ENCODE data around the gene TCF4. TPM values are rescaled to one million over a fixed set of nuclear protein-coding genes. Genes with fewer than 3 reads are reported as not detected.
A peak's percentile ranks its signal among the peaks of the same experiment; 100 is the strongest.

Gene TCF4
- total RNA-seq, 1 donor from 2014 or later, result 536 TPM

DNA sequence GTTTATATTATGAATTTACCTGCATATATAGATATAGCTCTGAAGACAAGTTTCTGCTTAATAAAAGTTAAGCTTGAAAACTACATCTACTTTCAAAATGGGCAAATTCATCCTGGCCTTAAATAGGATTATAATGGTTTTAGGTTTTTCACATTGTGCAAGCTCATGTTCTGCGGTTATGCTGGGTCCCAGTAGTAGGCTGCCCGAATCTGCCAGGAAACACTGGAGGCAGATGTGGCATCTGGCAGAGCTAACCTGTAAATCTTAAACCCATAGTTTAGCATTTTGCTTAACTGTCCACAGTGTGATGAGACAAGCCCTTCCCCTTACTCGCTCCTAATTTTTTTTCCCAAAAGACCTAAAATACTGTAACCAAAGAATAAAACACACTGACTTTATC lies 234.2 kb downstream of the TCF4 start:
- no peak for DNase-seq (ENCODE audit: low read depth in 2 of 2)

DNA sequence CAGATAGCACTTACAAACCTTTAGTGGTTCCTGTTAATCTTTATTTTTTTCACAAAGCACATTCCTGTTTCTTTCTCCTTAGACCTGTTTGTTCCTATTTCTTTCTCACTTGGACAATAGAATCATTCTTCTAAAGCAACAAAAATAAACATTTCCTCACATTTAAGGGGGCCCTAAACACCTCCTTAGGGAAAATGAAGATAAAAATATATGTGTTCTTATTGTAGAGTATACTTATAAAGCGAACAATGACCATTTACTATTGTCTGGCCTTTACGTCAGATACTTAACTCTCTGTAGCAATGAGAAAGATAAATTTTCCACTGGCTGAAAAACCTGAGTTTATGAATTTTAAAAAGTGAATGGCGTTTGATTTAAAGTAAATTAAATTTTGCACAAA lies 234.6 kb downstream of the TCF4 start:
- no peak for DNase-seq (ENCODE audit: low read depth in 2 of 2)

DNA sequence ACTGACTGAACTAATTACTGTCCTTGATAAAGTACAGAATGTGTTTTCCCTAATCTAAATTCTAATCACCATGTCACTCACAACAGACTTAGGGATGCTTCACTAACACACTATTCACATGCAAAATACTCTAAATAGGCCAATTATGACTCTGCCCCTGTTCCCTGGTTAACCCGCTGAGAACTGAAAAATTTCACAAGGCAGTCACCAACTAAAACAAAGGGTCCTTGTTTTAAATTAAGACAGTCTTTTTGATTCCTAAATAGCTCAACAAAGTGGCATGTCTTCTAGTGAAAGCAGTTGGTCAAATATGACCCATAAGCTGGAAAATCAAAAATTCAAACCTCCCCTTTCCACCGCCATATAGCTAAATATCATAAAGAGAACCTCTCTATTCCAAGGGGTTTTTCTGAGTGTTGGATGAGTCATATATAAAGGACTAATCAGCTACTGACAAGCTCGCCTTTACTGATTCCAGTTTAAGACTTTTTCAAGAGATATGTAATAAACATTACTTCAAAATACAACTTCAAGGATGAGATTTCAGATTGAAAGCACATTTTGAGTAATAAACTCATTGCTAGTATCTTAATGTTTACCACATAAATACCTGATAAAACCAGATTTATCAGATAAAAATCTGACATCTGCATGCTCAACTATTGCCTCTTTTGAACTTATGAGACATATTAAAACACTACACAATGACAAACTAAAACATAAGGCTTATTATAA lies 235.8 kb downstream of the TCF4 start:
- DNase-seq (ENCODE audit: low read depth in 2 of 2), result peak in 1 of 2 donors; percentile 32

DNA sequence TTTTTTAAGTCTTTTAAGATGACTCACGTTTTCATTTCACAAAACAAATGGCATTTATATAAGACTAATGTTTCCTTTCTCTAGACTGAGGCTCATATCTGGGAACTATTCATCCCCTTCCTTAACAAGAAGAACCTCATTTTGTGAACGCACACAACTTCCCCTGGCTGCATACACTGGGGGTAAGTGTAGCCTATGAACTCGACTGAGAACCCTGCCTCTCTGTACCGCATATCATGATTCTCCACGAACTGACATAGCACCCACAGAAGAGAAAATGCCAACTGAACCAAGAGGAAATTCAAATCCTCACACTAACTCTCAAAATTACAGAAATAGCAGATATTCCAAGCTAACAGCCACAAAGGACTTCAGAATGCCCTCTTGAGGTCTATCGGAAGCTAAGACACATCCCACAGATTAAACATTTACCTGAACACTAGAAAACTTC lies 236.7 kb downstream of the TCF4 start:
- DNase-seq (ENCODE audit: low read depth in 2 of 2), result peak in 1 of 2 donors; percentile 66

DNA sequence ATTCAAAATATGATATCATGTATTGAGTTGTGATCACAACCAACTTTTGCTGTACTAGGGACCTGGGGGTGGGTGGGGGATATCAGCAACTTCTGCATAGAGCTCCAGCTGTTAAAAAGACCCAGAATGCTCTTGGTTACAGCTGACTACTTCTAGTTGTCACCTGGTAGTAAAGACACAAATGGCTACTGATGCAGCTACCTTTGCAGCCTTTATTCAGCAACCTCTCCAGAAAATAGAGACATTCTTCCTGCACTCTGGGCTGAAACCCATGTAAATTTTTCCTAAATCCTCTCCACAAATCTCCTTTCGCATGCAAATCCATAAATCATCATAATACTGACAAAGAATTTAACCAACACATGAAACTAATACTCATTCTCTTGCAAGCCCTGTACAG lies 238.3 kb downstream of the TCF4 start:
- no peak for DNase-seq (ENCODE audit: low read depth in 2 of 2)

DNA sequence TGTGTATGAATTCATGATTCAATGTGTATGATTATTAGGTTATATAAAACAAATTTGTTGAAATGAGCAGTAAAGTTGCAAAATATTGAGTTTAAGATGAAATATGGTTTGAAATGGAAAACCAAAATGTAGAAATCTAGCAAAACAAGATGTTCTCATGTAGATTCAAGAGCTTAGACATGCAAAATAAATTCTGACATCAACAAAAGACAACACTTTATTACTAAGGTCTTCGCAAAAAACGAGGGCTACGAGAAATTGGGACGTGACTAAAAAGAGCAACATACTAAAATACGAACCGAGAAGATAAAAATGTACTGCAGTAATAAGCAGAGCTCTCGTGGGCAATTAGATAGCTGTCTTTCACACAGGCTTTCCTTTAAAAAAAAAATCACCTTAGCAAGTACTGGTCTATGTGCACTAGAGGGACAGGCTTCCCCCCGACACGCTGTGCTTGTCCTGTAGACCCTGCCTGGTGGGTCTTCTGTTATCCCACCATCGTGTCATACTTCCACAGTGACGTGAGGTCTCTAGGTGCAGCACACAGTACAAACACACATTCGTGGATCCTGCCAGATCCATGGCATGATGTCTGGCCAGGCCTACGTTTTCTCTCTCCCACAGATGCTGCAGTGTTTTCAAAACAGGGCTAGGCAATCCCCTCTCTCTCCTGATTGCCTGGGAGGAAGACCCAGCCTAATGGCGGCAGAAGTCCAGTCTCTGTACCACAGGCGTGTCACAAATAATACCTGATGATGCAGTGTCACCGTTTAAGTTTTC lies 240.8 kb downstream of the TCF4 start:
- DNase-seq (ENCODE audit: low read depth in 2 of 2), result no peak

DNA sequence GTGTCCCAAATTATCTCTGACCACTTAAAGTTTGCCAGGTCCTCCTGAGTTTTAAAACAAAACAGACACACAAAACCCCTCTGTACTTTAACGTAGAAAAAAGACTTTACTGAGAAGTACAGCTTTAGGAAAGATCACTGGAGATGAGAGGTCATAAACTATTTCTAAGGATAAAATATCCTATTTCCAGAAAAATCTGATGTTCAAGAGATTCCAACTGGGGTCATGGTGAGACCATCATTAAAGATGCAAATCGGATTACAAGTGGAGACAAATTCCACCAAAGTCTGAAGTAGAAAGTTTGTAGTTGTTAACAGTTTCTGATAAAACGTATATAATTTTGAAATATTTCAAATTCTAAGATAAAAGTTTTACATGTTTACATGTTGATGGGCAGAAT lies 241.6 kb downstream of the TCF4 start:
- DNase-seq (ENCODE audit: low read depth in 2 of 2), result no peak

DNA sequence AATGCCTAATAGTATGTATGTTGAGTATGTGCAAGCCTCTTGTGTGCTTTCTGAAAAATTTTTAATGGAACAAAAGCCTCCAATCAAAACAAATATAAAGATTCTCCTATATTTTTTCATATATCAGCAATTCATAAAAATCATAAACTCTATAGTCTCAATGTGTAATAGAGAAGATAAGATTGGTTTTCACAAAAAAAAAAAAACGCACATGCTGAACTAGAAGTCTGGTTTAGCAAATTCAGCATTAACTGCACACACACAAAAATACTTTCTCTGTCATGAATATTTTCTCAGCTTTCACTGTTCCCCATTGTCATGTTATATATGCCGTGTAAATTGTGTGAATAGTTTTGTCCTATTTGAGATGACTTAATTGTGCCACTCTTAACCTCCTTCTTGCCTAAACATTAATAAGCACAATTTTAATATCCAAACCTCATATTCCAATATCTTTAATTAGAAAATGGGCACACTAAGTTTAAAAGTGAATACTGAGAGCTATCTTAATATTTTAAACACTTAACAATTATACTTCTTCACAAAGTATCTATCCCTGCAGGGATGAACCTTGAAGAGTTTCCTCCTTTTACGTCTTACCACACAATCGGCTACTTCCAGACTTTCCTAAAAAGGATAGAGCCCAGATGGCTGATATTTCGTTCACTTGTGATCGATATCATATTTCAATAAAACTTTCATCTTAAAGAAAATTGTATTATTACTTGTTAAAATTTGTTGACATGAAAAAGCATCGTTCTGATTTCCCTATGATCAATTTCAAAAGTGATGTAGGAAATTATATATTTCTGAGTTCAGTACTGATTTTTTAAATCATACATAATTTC lies 242.7 kb downstream of the TCF4 start:
- no peak for DNase-seq (ENCODE audit: low read depth in 2 of 2)

DNA sequence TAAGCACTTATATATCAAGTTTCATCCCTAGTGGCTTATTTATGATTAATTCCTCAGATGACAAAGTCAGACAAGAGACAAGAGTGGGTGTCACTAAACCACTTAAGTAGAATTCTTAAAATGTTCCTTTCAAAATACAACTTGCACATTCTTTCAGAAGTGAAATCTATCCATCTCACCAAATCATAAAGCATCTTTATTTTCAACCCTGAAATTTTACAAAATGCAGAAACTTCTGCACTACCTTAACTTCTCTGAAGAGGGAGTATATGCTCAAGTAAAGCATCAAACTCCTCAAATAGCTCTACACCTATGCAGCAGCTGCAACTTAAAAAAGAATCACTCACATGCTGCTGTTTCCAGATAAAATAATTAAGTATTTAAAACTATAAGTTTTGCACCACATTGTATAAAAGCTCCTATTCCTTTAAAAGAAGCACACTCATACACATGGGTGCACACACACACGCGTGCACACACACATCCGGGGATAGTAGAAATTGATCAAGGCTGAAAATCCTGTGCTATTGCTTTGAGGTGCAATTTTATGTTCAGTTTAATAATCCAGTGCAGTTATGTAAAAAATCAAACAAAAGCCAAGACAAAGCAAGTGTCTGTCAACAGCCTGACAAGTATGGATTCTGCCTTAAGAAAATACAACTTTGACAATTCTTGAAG lies 244.5 kb downstream of the TCF4 start:
- peak; percentile 46 to 61 for DNase-seq (ENCODE audit: low read depth in 2 of 2)

DNA sequence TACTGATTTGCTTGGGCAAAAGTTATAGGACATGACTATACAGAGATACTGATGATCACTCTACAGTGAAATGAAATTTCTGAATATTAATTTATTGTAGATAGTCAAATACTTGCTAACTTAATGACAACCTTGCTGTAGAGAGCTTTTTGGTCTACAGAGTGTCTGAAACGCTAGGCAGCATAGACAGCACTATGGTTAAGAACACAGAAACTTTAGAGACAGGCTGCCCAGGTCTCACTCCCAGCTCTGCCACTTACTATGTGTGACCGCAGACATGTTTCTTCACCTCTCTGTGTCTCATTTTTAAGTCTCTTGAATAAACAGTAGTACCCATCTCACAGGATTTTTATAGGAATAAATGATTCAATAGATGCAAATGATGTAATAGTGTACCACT lies 247.0 kb downstream of the TCF4 start:
- no peak for DNase-seq (ENCODE audit: low read depth in 2 of 2)

DNA sequence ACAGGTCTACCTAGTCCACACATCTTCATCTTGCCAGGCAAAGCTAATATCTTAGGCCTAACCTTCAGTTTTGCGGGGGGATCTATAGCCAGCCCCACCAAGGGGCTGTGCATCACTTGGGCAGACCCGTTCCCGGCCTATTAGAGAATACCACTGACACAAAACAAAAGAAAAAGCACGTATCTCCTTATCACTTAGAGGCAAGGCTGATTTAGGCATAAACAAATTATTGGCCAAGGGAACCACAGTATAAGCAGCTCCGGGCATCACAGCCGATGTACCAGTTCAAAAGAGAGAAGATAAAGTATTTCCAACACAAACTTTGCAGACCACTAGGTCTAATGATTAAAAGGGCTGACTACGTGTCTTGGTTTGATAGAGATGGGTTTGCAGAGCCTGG lies 248.0 kb downstream of the TCF4 start:
- DNase-seq (ENCODE audit: low read depth in 2 of 2), result no peak

DNA sequence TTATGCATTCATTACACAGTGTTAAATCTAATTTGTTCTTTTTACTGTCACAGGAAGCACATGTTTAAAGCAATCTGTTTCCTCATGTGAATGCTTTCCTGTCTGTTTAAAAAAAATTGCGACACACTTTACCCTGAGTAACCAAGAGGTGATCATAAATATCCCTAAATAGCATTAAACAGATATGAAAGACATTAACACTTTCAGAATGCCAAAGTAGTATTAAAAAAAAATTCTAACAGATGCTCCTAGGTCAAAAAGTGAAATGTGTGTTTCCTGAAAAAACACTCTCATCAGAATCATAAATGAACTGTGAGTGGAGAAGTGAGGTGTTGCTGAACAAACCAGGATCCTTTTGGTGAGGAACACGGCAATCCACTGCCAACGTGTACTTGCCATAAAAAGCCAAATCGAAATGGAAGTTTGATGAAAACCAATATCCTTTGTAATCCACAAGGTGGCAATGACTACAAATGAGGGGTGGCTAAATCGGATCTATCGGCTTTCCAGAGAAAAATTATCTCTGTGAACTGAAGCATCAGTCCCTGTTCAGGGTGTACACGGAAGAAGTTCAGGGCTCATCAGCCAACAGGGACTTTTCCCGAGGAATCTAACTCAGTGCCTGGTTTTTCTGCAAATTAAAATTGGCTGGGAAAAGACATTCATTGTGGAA lies 248.9 kb downstream of the TCF4 start:
- peak; percentile 87 to 94 for DNase-seq (ENCODE audit: low read depth in 2 of 2)

DNA sequence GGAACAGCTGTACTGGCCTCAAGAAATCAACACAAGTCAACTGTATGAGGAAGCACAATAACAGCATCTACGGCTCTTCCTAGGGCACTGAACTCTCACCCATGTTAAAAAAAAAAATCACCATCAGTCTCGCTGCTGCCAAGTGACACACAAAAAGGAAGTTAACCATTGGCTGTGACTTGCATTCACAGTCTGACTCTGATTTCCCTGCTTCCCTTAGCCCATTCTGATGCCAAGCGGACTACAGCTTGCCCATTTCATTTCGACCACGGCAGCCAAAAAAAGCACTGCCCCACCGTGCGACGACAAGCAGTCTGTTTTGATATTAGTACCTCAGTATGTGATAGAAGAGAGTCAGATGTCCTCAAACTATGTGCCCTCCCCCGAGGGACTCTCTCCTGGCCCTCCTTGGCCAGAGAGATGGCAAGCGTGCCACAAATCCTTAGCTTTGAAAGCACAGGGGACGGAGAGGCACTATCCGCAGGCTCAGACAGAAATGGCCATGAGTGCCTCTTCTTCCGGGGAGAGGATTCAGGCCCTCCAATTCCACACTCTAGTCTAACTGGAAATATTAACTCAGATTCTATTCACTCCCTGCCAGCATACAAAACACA lies 250.0 kb downstream of the TCF4 start:
- DNase-seq (ENCODE audit: low read depth in 2 of 2), result peak; percentile 87 to 94

DNA sequence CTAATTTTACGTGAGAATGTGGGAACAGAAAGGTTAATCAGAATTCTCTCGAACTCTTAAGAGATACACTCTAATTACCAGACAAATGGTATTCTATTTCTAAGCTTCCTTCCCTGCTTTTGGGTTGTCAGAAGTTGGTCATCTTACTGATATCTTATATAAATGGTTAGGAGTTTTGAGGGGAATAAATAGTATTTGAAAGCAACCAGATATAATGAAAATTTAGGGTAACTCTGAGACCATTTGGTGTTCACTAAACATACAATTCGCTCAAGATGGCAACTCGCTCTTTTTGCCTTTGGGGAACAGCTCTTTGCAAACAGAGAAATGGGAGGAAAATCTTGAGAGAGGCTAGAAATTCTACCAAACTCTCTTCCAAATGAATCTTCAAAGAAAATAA lies 250.9 kb downstream of the TCF4 start:
- DNase-seq (ENCODE audit: low read depth in 2 of 2), result no peak

DNA sequence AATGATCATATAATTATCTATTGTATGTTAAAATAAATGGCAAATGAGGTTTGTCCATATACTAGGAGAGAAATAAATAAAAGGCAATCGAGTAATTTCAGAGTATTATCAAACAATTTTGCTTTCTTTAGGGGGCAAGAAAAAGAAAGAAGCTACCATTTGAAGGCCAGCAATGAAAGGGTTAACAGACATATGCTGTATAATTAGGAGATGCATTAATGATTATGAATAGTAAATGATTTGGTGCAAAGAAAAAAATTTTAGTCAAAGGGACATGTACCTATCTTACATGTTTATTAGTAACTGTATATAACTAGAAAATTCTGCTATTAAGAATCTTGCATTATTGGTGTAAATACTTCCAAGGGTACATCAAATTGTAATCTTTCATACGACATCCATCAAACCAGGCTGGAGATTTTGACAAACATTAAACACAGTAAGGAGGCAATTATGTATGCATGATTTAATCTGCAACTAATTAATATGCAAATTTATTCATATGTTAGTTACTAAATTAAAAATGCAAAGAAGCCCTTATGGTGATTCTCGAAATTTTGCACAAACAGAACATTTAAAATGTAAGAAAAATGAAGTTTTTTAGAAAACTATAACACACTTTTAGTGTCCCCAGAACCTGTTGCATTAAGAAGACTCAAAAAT lies 251.4 kb downstream of the TCF4 start:
- no peak for DNase-seq (ENCODE audit: low read depth in 2 of 2)

DNA sequence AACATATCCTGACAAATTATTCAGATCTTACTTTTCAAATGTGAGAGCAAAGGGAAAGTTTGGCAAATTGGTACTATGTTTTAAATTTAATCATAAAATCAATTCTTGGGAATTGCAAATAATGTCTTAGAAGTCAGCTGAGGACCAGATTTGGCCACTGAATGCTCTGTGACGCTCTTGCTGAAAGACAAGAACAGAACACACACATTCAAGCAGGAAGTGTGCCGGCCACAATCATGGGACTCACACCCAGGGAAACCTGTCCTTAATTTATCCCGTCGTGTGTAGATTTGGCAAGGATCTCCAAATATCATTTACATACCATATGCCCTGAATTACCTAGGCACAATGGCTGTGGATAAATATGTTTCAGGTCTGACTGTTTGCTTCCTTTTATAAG lies 253.1 kb downstream of the TCF4 start:
- peak in 1 of 2 donors; percentile 40 for DNase-seq (ENCODE audit: low read depth in 2 of 2)

DNA sequence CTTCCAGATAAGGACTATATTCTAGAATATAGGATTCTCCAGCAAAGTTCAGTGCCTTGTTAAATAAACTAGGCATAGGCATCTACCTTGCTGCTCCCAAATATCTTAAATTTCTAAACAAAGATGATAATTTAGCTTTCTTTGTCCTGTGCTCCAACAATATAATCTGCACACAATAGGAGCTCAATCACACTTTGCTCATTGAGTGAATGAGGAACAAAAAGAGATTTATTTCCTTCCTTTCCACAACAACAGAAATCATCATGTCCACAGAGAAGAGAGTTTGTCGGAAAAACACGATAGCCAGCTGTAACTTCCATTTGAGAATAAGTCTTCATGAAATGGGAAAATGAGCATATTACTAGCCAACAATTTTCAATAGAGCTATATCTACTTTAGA lies 256.7 kb downstream of the TCF4 start:
- peak in 1 of 2 donors; percentile 71 for DNase-seq (ENCODE audit: low read depth in 2 of 2)

DNA sequence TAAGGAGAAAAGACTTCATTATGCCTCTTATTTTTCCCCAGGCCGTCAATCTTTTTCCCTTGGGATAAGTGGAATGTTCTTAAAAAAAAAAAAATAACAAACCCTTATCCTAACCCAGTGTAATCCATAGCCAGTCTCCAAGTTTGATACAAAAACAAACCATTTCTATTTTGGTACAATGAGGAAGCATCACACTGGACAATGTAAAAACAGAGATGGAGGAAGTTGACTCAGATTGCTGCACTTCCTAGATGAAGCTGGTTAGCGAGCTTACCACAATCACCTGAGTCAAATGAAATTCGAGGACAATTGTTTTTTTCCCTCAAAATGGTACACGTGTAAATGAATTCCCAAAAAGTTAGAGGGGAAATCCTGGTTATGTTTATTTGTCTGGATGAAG lies 259.7 kb downstream of the TCF4 start:
- peak; percentile 95 to 96 for DNase-seq (ENCODE audit: low read depth in 2 of 2)

DNA sequence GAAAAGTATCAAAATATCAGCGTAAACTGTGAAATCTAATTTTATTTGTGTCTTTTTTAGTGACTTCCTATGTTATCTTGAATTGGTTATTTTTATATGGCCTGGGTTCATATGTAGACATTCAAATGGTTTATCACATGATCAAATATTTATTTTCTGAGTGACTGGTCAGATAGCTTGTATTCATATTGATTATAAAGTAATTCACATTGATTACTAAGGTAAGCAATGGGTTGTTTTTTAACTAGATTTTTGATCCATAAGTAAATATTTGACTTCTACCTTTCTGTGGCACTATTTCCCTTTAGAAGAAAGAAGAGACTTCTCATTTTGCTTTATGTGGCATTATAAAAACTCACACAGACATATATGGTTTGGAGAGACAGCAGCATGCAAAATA lies 260.5 kb downstream of the TCF4 start:
- DNase-seq (ENCODE audit: low read depth in 2 of 2), result no peak

DNA sequence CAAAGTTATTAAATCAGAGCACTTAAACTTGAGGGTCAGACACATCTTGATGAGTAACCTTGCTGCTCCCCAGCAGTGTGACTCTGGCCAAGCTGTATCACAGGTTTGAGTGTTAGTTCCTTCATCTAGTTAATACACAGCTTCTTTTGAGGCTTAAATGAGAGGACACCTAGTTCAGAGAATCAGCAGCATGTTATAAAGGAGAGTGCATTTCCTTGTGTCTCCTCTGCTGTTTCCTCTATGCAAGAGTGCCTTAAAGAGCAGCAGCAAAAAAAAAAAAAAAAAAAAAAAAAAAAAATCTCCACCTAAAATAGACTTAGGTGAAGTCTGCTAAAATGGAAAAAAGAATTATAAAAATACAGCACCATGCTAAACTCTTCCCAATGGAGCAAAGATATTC lies 261.9 kb downstream of the TCF4 start:
- no peak for DNase-seq (ENCODE audit: low read depth in 2 of 2)
